GM12875 (cell line): ENCODE measurements around the gene PCSK6.

ENCODE experiments used
- H3K4me3 ChIP-seq: one replicate; pipeline ENCODE4 v1.5.1; 2011; ENCODE audit warnings: low read depth, low read length, control low read depth
- CTCF ChIP-seq: IDR thresholded peaks from 2 replicates; pipeline ENCODE4 v1.5.1; 2011; ENCODE audit warnings: low read depth, mild to moderate bottlenecking, control low read depth, inconsistent platforms, low read length, moderate library complexity, borderline replicate concordance; ENCODE audit not compliant: insufficient read depth

The PCSK6 gene

GRCh38 chr15:101275018-101275417 lies 214.5 kb downstream of the PCSK6 start:
- no peak for TF ChIP-seq CTCF
- no peak overlapping the region for H3K4me3 ChIP-seq

- no peak for TF ChIP-seq CTCF
Measured at GRCh38 chr15:101273534-101273933, 216.0 kb downstream of the PCSK6 start.

GRCh38 chr15:101272584-101272983 lies 216.9 kb downstream of the PCSK6 start:
- H3K4me3 ChIP-seq, result no peak overlapping the region
- TF ChIP-seq CTCF, result no peak

More at GRCh38 chr15:101273534-101273933, 216.0 kb downstream of the PCSK6 start:
- H3K4me3 ChIP-seq, result no peak overlapping the region

GRCh38 chr15:101269479-101270223 lies 219.9 kb downstream of the PCSK6 start:
- H3K4me3 ChIP-seq, result no peak overlapping the region
- TF ChIP-seq CTCF, result peak; percentile 46; the same call in 1 of the 2 replicates

- TF ChIP-seq CTCF, result no peak
Measured at GRCh38 chr15:101267320-101268104, 222.0 kb downstream of the PCSK6 start.

GRCh38 chr15:101266787-101267186 lies 222.7 kb downstream of the PCSK6 start:
- TF ChIP-seq CTCF, result no peak

More at GRCh38 chr15:101267320-101268104, 222.0 kb downstream of the PCSK6 start:
- no peak overlapping the region for H3K4me3 ChIP-seq

More at GRCh38 chr15:101266787-101267186, 222.7 kb downstream of the PCSK6 start:
- H3K4me3 ChIP-seq, result no peak overlapping the region
